Right lobe of liver (tissue), 4 donors: ENCODE measurements around the gene RRAGB.

Experiments used
- POLR2A ChIP-seq: fragments of 450-650 bp; IDR thresholded peaks from one replicate; pipeline ENCODE4 v1.6.1; 2017; ENCODE audit warnings: antibody characterized with exemption, mild to moderate bottlenecking
- TF ChIP-seq, protein P1 (sequence below), 4 donors: fragments of 200-600 bp in 3 of 4; fragments of 450-650 bp in 1 of 4; IDR thresholded peaks; one replicate each; pipeline versions ENCODE4 v1.5.1 to v1.8.0; 2016 to 2022; ENCODE audit warnings: antibody characterized with exemption in 4 of 4, mild to moderate bottlenecking in 2 of 4
- donor health status: DM: no; HTN: no; CAD: no.
- donor health status: DM: no; HTN: no; CAD: no.
- donor health status: DM: no; HTN: yes; CAD: no.

DNA sequence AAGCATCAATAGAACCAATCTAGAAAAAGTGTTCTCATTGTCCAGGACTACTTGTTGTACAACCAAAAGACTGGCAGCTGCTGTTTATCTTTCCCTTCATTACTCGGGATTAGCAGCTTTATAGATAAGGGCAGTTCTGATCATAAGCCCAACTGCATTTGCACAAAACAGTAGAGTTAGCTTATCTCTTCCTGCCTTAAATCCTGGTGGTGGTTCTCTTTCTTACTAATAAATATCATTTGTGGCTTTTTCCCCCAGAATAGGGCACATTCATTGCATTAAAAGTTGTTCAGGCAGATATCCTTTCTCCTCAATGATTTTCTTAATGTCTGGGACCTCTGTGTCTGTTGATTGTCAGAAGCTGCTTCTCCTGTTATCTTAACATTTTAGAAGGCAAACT lies 20.2 kb upstream of the RRAGB start:
- TF ChIP-seq, protein P1, sequence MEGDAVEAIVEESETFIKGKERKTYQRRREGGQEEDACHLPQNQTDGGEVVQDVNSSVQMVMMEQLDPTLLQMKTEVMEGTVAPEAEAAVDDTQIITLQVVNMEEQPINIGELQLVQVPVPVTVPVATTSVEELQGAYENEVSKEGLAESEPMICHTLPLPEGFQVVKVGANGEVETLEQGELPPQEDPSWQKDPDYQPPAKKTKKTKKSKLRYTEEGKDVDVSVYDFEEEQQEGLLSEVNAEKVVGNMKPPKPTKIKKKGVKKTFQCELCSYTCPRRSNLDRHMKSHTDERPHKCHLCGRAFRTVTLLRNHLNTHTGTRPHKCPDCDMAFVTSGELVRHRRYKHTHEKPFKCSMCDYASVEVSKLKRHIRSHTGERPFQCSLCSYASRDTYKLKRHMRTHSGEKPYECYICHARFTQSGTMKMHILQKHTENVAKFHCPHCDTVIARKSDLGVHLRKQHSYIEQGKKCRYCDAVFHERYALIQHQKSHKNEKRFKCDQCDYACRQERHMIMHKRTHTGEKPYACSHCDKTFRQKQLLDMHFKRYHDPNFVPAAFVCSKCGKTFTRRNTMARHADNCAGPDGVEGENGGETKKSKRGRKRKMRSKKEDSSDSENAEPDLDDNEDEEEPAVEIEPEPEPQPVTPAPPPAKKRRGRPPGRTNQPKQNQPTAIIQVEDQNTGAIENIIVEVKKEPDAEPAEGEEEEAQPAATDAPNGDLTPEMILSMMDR (IDR thresholded peaks at IDR 0.05), result no peak
- TF ChIP-seq POLR2A, result no peak
